Measurements from ENCODE around the gene IER3.
"Not testable (repeated sequence)": the region's sequence is repeated elsewhere in the genome, so short reads cannot be mapped to it uniquely, and the experiment has no call there.

Gene IER3

DNA sequence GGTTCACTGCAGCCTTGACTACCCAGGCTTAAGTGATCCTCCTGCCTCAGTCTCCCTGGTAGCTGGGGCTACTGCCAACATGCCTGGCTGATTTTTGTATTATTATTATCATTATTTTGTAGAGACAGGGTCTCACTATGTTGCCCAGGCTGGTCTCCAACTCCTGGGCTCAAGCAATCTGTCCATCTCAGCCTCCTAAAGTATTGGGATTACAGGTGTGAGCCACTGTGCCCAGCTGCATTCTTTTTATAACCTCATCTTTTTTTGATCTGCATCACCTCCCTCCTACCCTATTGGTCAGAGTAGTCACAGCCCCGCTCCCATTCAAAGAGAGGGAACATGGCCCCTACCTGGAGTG lies 23.6 kb upstream of the IER3 start:
- DNase-seq, result no peak

- no peak for DNase-seq
Observed at GRCh38 chr6:30767158-30767943, 23.0 kb upstream of the IER3 start.

DNA sequence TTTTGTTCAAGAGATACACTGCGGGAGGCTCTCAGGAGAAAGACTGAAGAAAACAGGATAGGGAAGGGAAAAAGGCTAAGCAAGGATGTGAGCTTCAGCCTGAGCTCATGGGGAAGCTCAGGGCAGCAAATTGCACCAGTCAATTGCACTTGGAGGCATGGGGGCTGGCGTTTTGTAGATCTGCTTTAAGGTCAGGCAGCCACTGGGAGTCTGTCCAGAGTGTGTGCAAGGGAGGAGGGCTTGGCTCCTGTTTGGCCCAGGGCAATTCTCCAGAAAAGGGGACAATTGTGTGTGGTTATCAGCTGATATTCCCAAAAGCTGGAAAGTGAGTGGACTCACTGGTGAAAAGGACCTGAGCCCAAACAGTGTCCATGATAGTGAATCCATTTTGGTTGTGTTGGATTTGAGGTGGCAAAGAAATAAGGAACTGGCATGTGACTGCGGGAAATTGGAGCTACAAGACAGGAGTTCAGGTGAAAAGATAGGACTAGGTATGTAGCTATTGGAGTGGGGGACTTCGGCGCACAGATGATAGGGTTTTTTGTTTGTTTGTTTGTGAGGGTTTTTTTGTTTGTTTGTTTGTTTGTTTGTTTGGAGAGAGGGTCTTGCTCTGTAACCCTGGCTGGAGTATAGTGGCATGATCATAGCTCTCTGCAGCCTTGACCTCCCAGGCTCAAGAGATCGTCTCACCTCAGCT lies 22.3 kb upstream of the IER3 start:
- DNase-seq, result no peak

- not testable (repeated sequence) for DNase-seq
Observed at GRCh38 chr6:30765495-30765894, 21.1 kb upstream of the IER3 start.

- DNase-seq, result not testable (repeated sequence)
Observed at GRCh38 chr6:30764490-30765043, 20.2 kb upstream of the IER3 start.

- DNase-seq, result no peak
Observed at GRCh38 chr6:30763618-30764489, 19.5 kb upstream of the IER3 start.

GRCh38 chr6:30763155-30763617 lies 18.8 kb upstream of the IER3 start:
- DNase-seq, result no peak

DNA sequence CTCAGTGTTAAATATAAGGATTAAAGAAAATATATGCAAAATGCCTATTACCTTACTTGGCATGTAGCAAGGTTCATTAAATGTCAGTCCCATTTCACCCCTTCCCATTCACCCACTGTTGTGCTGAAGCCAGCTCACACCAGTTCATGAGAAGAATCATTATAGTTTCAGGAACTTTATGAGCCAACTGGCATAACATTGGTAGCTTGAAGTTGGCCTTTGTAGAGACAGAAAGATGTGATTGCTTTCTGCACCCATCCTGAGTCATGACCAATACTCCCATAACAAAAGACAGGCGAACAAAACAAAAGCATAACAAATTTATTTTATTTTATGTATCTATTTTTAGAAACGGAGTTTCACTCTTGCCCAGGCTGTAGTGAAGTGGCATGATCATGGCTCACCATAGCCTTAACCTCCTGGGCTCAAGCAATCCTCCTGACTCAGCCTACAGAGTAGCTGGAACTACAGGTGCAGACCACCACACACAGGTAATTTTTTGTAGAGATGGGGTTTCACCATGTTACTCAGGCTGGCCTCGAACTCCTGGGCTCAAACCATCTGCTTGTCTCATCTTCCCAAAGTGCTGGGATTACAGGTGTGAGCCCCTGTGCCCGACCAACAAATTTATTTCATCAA lies 17.6 kb upstream of the IER3 start:
- no peak for DNase-seq

GRCh38 chr6:30760549-30760948 lies 16.2 kb upstream of the IER3 start:
- no peak for DNase-seq

DNA sequence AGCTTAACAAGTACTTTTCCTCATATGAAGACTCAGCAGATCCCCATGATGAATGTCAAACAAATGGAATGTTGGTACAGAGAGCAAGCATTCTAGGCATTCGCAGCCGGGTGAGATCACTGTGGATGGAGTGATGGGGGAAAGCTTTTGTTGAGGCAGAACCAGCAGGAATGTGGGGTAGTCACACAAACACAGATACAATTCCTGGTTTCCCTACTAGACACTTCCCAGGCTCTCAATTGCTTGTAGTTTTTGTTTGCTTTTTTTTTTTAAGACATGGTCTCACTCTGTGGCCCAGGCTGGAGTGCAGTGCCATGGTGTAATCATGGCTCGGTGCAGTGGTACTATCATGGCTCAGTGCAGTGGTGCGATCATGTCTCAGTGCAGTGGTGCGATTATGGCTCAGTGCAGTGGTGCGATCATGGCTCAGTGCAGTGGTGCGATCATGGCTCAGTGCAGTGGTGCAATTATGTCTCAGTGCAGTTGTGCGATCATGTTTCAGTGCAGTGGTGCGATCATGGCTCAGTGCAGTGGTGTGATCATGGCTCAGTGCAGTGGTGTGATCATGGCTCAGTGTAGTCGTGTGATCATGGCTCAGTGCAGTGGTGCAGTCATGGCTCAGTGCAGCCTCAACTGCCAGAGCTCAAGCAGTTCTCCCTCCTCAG lies 15.4 kb upstream of the IER3 start:
- no peak for DNase-seq

- DNase-seq, result no peak
Observed at GRCh38 chr6:30757261-30757904, 13.0 kb upstream of the IER3 start.

GRCh38 chr6:30756405-30757003 lies 12.2 kb upstream of the IER3 start:
- DNase-seq, result not testable (repeated sequence)

DNA sequence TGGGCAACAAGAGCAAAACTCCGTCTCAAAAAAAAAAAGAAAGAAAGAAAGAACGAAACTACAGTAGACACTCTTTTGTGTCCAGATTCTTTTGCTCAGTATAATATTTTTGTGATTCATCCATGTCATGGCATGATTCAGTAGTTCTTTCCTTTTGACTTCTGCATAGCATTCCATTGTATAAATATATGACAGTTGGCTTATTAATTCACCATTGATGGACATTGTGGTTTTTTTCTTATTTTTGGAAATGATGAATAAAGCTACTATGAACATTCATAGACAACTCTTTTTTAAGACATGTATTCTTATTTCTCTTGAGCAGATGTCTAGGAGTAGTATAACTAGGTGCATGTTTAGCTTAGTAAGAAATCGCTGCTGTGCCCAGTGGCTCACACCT lies 10.3 kb upstream of the IER3 start:
- no peak for DNase-seq

- DNase-seq, result peak; percentile 95
Observed at GRCh38 chr6:30752157-30752927, 8.0 kb upstream of the IER3 start.

DNA sequence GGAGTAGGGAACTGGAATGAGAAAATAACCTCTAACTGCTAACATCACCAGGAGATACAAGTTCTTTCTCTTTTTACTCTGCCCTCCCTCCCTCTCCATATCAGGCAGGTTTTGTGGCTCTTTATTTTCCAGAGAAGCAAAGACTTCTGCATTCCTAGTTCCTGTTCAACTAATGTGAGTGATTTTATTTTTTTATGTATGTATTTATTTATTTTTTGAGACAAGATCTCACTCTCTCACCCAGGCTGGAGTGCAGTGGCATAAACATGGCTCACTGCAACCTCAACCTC lies 6.0 kb upstream of the IER3 start:
- DNase-seq, result no peak

- no peak for DNase-seq
Observed at GRCh38 chr6:30749554-30750378, 5.4 kb upstream of the IER3 start.

DNA sequence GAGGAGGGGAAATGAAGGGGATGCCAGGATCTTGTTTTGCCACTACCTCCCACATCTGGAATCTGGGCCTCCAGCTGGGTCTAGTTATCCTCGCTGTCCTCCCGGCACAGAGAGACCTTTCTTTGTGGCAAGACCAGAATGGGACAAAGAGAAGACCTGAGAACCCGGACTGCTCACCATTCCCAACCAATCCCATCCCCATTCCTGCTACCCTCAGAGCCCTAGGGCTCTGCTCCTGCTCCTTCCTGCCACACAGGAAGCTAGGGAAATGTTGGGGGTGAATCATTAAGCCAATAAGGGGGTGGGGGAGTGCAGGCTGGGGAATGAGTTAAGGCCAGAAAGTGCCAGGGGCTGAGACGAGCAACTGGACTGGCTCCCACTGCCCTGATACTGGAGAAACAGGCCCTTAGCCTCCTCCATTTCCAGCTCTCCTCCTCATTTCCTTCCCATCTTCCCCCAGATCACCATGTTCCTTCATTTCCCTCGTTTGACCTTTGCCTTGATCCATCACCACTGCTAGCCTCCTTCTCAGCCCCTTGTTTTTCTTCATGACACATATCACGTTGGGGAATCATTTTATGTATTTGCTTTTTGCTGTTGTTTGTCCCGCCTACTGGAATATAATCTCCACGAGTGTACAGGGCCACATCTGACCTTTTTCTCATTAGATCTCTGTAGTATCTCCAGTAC lies 4.6 kb upstream of the IER3 start:
- no peak for DNase-seq

- no peak for DNase-seq
Observed at GRCh38 chr6:30747902-30748769, 3.8 kb upstream of the IER3 start.
